Cardiac septum (tissue), 1 donor: ENCODE measurements around the gene TENM3. TPM values are rescaled to one million over a fixed set of nuclear protein-coding genes. Genes with fewer than 3 reads are reported as not detected.

Source experiments
- DNase-seq: peaks from one replicate; pipeline ENCODE4 v3.0.0-alpha.2; 2020; ENCODE audit warnings: low spot score
- intact Hi-C: fragments of 100-400 bp; cut with DNase I; formaldehyde crosslinking; loops from one replicate; pipeline ENCODE4 v1.14.0; 2022
- total RNA-seq: library from RNA; stranded (reverse); fragmentation: NEBNext Ultra II Directional; extraction: Animal tissue kit (Norgen Biotek cat#: 25700); gene quantifications from one replicate; pipeline ENCODE4 v1.2.1, GENCODE V29; 2021
- donor health status: DM: no; HTN: no; CAD: no.

The TENM3 gene
- total RNA-seq, 1 donor from 2014 or later = 3.9 TPM

DNA sequence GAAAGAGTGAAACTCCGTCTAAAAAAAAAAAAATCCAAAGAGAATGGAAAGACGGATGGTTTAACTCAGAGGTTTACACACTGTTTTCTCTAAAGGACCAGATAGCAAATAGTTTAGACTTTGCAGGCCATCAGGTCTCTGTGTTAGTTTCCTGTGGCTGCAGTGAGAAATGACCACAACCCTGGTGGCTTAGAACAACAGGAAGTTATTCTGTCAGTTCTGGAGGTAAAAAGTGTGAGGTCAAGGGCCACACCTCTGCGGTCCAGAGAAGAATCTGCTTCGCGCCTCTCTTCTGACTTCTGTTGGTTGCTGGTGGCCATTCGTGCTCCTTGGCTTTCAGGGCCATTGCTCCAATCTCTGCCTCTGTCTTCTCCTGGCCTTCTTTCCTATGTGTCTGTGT lies 76.9 kb downstream of the TENM3 start:
- DNase-seq = no peak
- intact Hi-C loops = no loop called here

DNA sequence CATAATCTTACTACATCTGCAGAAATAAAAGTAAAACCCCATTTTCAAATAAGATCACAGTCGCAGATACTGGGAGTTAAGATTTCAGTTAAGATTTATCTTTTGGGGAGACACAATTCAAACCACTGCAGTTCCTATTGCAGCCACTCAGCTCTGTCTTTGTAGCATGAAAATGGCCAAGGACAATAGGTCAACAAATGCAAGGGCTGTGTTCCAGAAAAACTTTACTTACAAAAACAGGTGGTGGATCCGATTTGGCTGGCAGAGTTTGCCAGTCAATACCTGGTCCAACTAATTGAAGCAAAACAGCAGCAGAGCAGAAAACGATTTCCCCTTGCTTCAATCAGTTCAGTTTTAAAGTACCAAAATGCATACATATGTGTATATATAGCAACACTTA lies 77.4 kb downstream of the TENM3 start:
- intact Hi-C loops = no loop called here
- no peak for DNase-seq

DNA sequence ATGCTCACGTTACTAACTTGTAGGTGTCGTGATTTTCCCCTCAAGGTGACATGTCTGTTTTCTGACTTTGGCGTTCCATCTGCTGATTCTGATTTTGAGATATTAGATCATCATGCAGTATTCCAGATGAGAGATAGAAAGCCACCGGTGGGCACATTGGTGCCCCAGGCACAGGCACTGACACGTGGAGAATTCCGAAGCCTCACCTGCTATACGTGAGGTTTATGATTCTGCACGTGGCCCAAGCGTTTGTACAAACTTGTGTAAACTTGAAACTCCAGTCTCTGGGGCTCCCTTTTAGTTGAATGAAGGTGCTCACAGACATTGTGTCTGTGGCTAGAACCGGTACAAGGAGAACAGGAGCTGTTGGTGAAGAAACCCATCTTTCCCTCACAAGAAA lies 81.1 kb downstream of the TENM3 start:
- no peak for DNase-seq
- intact Hi-C loops = no loop called here

DNA sequence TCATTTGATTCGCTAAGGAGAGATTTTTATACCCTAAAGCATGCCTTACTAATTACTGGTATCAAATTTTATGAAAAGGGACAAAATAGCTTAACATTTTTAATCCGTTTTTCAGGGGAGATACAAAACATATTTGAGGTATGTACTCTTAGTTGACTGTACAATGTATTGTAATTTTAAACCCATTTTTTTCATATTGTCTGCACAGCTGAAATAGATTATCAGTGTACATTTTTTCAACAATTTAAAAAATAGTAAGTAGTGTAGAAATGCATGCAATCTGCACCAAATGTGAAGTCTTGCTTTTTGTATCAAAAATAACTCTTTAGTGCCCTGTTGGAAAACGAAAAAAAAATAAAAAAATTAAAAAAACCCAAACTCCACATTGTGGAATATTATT lies 82.2 kb downstream of the TENM3 start:
- no peak for DNase-seq
- intact Hi-C loops = no loop called here

DNA sequence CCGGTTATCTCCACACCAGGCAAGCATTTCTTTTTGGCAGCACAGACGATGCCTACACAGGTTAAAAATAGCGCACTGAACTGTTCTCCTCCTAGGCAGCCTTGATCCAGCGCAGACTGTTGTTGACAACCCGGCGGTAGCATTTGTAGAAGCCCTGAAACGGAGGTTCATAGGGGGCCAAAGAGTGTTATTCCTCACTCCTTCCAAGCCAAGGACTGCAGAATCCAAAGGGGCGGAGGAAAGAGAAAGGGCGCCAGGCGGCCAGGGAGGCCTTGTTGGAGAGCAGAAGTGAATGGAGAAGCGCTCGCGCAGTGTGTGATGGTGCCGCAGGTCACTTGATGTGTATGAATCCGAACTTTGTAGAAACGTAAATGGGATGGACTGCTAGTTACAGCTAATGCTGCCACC lies 82.7 kb downstream of the TENM3 start:
- no peak for DNase-seq
- intact Hi-C loops = no loop called here

DNA sequence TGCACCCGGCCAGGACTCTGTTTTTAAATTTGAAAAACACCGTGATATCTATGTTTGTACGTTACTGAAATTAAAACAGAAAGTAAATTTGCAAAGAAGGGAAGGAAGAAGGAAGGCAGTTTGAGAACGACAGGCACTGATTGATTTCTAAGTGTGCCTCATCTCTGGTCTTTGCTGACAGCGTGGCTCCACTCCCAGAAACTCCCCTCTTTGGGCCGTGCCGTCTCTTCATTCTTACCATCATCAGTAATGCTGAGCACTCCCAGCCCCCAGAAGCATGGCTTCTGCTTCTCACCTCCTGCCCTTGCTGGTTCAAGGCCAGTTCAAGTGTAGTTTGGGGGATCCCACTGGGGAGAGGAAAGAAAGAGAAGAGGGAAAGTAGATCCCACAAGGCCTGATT lies 85.3 kb downstream of the TENM3 start:
- no peak for DNase-seq
- intact Hi-C loops = no loop called here

DNA sequence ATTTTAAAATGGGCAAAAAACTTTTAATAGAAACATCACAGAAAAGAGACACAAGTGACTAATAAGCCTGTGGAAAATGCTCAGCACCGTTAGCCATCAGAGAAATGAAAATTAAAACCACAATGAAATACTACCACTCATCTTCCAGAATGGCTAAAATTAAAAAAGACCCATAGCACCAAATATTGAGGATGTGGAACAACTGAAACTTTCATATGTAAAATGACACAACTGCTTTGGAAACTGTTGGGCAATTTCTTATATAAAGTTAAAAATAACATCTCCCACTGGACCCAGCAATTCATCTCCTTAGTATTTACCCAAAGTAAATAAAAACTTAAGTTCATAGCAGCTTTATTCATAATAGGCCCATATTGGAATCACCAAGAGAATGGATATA lies 94.2 kb downstream of the TENM3 start:
- no peak for DNase-seq
- intact Hi-C loops = no loop called here

DNA sequence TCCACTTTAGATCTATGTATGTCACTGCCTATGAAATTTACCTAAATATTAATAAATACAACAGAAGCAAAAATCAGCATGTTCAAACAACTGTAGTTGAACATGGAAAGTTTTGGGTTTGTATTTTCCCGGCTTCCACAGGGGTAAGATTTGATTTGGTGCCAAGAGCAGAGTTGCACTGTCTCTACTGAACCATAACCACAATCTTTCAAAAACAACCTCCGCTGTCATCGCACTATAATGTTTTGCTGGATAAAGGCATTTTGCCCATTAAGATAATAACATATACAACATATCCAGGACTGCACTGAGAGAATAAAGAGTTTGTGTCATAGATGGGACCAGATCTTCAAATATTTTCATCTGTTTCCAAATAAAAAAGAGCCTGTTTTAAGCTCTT lies 94.9 kb downstream of the TENM3 start:
- no peak for DNase-seq
- intact Hi-C loops = no loop called here

DNA sequence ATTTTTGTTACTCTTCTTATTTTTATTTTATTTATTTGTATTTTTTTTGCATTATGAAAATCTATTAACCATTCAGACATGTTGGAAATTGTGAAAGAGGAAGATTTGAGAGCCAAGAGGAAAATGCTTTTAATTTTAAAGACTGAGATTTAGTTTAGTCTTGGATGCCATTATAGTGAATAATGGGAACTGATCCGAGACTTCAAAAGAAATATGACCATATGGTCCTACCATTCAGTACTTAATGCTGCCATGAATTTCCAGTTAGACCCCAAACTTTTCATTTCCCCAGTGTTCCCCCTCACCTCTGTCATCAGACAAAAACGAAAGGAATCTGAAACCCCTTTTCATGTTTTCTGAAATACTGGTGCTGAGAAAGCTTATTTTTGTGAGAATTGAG lies 95.5 kb downstream of the TENM3 start:
- intact Hi-C loops = no loop called here
- DNase-seq = no peak

DNA sequence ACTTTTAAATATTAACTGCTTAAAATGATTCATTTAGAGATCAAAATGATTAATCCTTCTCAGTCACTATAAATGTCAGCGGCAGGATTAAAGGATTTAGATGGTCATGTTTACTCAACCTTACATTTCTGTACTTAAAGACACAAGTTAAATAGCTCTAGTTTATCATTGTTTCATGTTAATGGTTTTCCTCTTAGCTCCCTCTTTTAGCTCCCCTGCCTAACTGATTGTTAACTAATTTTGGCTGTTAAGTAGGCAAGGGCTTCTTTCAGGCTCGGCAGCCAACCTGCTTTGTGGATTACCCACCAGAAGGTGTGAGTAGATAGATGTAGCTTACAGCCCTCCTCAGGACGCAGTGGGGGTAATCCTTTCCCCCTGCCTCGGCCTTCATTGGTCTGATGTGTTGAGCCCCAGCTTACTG lies 96.0 kb downstream of the TENM3 start:
- DNase-seq = no peak
- intact Hi-C loops = no loop called here

DNA sequence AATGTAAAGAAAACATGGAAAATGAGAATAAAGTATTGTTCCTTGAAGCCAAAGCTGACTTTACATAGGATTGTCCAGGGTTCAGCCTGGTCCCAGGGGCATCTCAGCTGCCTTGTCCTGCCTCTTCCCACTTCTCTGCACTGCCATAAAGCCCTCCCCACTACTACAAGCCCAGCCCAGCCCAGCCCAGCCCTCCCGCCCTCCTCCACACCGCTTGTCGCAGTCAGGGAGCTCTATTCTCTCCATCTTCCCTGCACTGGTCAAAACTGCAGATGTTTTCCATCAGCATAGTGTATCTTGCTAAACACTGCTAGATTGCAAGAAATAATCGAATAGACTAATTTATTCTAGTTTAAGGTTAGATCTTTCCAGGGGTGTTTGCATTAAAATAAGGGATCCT lies 100.3 kb downstream of the TENM3 start:
- intact Hi-C loops = no loop called here
- DNase-seq = no peak

DNA sequence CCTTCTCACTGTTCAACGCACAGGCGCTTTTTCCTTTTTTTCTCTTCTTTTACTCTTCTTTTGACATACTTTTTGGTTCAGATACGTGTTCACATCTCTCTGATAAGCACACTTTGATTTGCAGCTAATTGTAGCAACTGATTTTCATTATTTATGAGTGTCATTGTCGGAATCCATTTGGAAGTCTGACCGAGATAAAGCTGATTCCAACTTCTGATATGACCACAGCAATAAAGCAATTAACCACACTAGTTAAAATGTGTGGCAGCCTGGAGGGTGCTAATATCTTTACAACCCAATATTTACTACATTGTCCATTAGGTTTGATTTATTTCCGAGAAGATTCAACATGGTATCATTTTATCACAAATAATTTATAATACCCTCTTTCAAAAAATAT lies 101.8 kb downstream of the TENM3 start:
- intact Hi-C loops = no loop called here
- DNase-seq = no peak

DNA sequence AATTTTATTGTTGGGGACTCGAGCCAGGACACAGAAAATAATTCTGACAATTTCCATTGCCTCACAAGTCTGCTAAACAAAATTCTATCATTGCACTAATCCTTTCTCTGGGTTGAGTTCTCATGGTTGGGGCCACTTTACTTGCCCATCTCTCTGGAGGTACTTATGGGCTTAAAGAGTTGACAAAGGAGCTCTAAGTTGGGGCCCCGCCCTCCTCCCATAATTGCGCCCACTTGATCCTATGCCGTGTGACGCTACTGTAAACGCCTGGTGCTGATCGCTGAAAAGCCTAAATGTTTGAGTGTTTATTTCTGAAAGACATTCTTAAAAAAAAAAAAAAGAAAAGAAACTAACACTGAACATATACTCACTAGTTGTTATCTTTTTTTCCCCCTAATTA lies 103.0 kb downstream of the TENM3 start:
- no peak for DNase-seq
- intact Hi-C loops = no loop called here

DNA sequence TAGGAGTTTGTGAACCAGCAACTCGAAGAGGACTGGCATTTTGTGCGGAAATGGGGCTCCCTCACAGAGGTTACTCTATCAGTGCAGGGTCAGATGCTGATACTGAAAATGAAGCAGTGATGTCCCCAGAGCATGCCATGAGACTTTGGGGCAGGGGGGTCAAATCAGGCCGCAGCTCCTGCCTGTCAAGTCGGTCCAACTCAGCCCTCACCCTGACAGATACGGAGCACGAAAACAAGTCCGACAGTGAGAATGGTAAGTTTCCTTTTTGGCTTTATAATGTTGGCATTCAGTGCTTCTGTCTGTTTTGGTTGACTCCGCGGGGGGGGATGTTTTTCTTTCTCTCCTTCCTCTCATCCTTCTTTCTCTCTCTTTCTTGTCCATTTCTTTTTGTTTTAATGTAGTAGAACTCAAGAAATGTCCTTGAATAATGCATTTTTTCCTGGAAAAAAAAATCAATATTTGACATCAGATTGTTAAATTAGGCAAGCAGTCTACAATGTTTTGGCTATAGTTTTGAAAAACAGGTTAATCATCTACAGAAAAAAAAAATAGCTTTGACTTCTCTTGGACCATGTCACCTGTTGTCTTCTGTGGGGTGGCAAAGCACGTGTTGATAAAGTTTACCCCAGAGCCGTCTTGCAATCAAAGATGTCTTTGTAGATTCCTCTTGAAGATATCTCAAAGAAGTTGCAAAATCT lies 103.6 kb downstream of the TENM3 start:
- intact Hi-C loops = no loop called here

DNA sequence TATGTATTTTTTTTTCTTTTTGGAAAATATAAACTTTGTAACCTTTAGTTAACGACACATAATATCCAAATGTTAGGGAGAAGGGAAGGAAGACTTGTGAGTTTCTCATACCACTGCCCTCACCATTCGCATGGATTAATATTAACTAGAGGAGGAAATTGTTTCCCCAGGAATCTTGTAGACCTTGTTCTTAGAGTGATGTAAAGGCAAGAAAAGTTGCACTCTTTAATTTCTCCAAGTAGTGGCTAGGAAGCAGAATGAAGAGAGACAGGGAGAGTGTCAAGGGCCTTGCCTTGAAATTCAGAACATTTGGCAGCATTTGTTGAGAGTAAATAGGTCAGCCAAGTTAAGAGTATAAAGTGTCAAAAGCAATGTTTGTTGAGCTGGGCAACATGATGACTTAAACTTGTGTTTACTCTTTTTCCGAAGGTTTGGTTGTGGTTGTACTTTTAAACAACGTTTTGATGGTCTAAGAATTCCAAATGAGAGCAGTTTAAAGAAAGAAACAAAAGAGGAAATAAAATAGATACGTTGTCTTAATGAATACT lies 105.7 kb downstream of the TENM3 start:
- no peak for DNase-seq
- intact Hi-C loops = no loop called here

More for the DNA sequence above, 103.6 kb downstream of the TENM3 start:
- DNase-seq = no peak

DNA sequence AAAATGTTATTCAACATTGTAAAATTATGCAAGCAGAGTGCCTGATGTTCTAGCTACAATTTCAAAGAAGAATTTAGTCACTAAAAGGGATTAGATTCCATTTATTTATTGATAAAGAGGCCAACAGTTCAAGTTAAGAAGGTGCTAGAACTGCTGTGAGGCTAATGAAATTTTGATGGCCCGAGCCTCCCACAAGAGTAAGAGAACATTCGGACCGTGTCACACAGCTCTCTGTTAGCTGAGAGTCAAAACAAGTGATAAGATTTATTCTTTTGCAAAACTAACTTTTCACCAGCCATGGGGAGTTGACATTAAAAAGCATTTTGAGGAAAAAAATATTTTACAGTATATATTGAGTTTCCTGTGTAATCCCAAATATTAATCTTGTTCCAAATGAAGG lies 106.8 kb downstream of the TENM3 start:
- no peak for DNase-seq
- intact Hi-C loops = no loop called here

DNA sequence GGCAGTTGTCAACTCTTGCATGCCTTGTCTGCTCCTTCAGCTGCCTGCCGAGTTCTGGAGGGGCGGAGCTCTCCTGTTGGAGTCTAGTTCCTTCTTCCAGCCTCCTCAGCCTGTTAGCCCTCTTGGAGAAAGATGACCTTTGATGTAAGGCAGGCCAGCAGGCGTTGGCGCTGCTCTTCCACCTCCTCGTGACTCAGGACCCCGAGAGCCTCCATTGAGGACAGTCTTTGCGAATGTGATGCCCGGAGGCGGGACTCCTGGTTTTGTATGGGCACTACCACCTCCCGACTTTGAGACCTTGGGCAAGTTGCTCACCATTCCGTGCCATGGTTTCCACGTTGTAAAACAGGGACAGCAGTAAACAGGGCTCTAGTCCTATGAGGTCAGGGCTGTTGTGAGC lies 108.3 kb downstream of the TENM3 start:
- DNase-seq = no peak

DNA sequence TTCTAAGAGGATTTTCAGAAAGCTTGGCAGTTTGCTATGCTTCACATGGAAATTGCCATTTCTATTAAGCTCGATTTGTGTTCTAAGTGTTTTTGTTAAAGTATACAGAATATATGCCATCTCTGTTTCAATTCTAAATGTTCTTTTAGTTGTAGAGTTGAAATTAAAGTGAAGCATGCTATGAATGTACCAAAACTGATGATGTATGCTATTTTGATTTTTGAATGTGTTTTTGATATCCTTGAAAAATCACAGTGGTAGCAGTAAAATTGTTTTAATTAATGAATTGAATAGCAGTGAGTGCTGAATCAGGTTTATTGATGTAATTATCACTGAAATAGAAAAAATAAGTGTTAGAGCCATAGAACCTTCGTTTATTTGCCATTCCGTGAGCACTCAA lies 110.9 kb downstream of the TENM3 start:
- intact Hi-C loops = no loop called here
- DNase-seq = no peak

More for the DNA sequence above, 108.3 kb downstream of the TENM3 start:
- intact Hi-C loops = no loop called here

DNA sequence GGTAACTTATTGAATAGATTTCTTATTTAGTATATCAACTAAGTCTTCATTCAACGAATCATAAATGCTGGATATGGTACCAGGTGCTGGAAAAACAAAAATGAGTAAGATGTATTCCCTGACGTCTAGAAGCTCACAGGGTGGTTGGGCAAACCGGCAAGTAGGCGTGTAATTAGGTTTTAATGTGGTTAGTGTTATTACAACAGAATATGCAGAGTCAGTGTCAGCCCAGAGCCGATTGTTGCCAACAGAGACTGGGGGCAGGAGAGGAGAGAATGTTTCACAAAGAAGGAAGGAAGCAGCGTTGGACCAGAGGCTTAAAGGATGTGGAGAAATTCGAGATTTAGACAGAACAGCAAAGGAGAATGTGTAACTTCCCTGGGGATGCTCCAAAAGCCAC lies 111.7 kb downstream of the TENM3 start:
- intact Hi-C loops = no loop called here
- no peak for DNase-seq

DNA sequence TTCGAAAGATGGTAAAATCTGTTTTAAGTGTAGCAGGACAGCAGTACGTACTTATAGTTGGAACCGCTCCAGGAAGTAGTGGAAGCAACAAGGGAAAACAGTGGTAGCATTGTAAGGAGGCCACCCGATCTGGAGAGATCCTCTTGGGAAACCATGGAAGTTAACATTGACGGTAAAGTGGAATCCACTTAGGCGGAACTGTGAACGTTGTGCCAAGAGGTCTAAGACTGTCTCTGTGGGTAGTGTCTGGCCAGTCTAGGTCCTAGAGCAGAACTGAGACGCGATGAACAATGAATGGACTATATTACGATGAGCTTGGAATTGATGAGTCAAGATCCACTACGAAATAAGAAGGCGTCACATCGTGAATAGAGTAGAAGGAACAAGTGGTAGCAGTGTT lies 124.0 kb downstream of the TENM3 start:
- DNase-seq = no peak
- intact Hi-C loops = no loop called here

DNA sequence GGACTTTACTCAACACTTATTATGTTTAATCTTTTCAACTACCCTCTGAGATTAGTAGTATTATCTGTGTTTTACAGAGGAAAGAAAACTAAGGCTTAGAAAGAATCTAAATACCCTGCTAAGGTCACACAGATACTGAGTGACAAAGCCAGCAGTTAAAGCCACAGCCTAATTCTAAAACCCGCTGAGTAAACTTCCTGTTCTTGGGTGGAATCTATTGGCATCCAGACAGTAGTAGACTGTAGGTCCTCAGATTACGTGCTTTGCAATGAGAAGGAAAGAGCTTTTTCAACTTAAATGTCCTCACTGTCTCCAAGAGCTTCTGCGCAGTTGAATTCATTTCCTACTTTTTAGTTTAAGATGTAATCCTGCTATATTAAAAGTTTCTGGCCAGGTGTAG lies 126.0 kb downstream of the TENM3 start:
- DNase-seq = no peak
- intact Hi-C loops = no loop called here

DNA sequence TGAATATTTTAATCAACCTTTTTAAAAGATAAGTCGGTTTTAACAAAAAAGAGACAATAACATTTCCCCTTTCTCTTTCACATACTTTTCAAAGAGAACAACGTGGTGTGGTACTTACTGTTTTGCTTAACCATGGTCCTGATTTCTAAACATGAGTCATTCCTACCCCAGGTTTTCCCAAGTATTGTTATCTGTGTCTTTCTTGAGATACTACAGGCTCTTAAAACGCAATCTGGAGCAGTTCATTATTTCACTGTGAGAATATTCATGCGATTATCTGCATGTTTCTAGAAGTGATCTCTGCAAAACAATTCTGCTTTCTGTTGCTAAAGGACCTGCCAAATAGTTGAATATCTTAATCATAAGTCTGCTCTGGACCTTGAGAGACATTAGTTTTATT lies 127.3 kb downstream of the TENM3 start:
- no peak for DNase-seq
- intact Hi-C loops = no loop called here
